Liver (tissue), 9 donors: Measurements from ENCODE around the gene GRN. TPM values are rescaled to one million over a fixed set of nuclear protein-coding genes. Genes with fewer than 3 reads are reported as not detected.

ENCODE experiments used
- DNase-seq: peaks from one replicate; pipeline ENCODE4 v3.0.0-alpha.2; 2017; ENCODE audit warnings: low spot score
- H3K27ac ChIP-seq, 2 donors: one replicate each; pipeline ENCODE4 v1.7.0; 2013; ENCODE audit warnings: inconsistent platforms in 2 of 2, low read length in 2 of 2, control low read depth in 1 of 2, low read depth in 1 of 2, mild to moderate bottlenecking in 1 of 2
- H3K27me3 ChIP-seq, 4 donors: one replicate each; pipeline versions ENCODE4 v1.6.1 to v1.7.0; 2013; ENCODE audit warnings: low read length in 3 of 4, inconsistent platforms in 1 of 4, mild to moderate bottlenecking in 1 of 4, moderate library complexity in 1 of 4; ENCODE audit not compliant: control insufficient read depth in 4 of 4, insufficient read depth in 4 of 4
- H3K36me3 ChIP-seq, 4 donors: one replicate each; pipeline versions ENCODE4 v1.6.1 to v1.7.0; 2013; ENCODE audit warnings: low read length in 3 of 4, mild to moderate bottlenecking in 3 of 4, low read depth in 1 of 4, moderate library complexity in 1 of 4; ENCODE audit not compliant: control insufficient read depth in 4 of 4, insufficient read depth in 3 of 4
- H3K4me1 ChIP-seq, 4 donors: one replicate each; pipeline versions ENCODE4 v1.6.1 to v1.7.0; 2013; ENCODE audit warnings: low read length in 3 of 4, mild to moderate bottlenecking in 3 of 4, moderate library complexity in 1 of 4; ENCODE audit not compliant: control insufficient read depth in 4 of 4, insufficient read depth in 4 of 4
- H3K4me3 ChIP-seq, 3 donors: one replicate each; pipeline versions ENCODE4 v1.6.1 to v1.7.0; 2013; ENCODE audit warnings: low read length in 3 of 3, control low read depth in 1 of 3, low read depth in 1 of 3, mild to moderate bottlenecking in 1 of 3
- H3K9ac ChIP-seq, 2 donors: one replicate each; pipeline ENCODE4 v1.7.0; 2013; ENCODE audit warnings: low read length in 2 of 2, mild to moderate bottlenecking in 2 of 2, moderate library complexity in 2 of 2, control low read depth in 1 of 2, low read depth in 1 of 2
- H3K9me3 ChIP-seq, 4 donors: one replicate each; pipeline versions ENCODE4 v1.6.1 to v1.7.0; 2013; ENCODE audit warnings: low read length in 3 of 4; ENCODE audit not compliant: control insufficient read depth in 4 of 4
- EGR1 ChIP-seq, 2 donors: IDR thresholded peaks; 2 replicates each; pipeline ENCODE4 v1.6.1; 2016 to 2018; ENCODE audit warnings: antibody characterized with exemption in 2 of 2, low read depth in 2 of 2
- FOXA2 ChIP-seq: IDR thresholded peaks from 2 replicates; pipeline ENCODE4 v1.6.1; 2016; ENCODE audit warnings: antibody characterized with exemption
- GABPA ChIP-seq, 2 donors: IDR thresholded peaks in 1 of 2; conservative IDR thresholded peaks in 1 of 2; 2 replicates each; pipeline ENCODE4 v1.6.1; 2016; ENCODE audit warnings: antibody characterized with exemption in 2 of 2, mild to moderate bottlenecking in 1 of 2, moderate library complexity in 1 of 2
- HNF4A ChIP-seq, 2 donors: conservative IDR thresholded peaks; 2 replicates each; pipeline ENCODE4 v1.6.1; 2016; ENCODE audit warnings: antibody characterized with exemption in 2 of 2, mild to moderate bottlenecking in 2 of 2
- HNF4G ChIP-seq: IDR thresholded peaks from 2 replicates; pipeline ENCODE4 v1.6.1; 2016; ENCODE audit warnings: antibody characterized with exemption
- JUND ChIP-seq, 2 donors: IDR thresholded peaks; 2 replicates each; pipeline ENCODE4 v1.6.1; 2016; ENCODE audit warnings: antibody characterized with exemption in 2 of 2
- NR2F2 ChIP-seq: IDR thresholded peaks from 2 replicates; pipeline ENCODE4 v1.6.1; 2016; ENCODE audit warnings: antibody characterized with exemption
- RAD21 ChIP-seq, 2 donors: IDR thresholded peaks; 2 replicates each; pipeline ENCODE4 v1.6.1; 2016; ENCODE audit warnings: antibody characterized with exemption in 2 of 2, mild to moderate bottlenecking in 2 of 2
- RXRA ChIP-seq, 2 donors: IDR thresholded peaks; 2 replicates each; pipeline ENCODE4 v1.6.1; 2017 to 2018; ENCODE audit warnings: antibody characterized with exemption in 2 of 2, mild to moderate bottlenecking in 1 of 2
- SP1 ChIP-seq: IDR thresholded peaks from 2 replicates; pipeline ENCODE4 v1.6.1; 2018; ENCODE audit warnings: antibody characterized with exemption, mild to moderate bottlenecking
- TAF1 ChIP-seq: conservative IDR thresholded peaks from 2 replicates; pipeline ENCODE4 v1.6.1; 2016; ENCODE audit warnings: antibody characterized with exemption, mild to moderate bottlenecking
- YY1 ChIP-seq: IDR thresholded peaks from 2 replicates; pipeline ENCODE4 v1.6.1; 2016; ENCODE audit warnings: antibody characterized with exemption, mild to moderate bottlenecking
- WGBS: extraction: QIAGEN DNeasy Blood & Tissue Kit; methylation state at CpG from one replicate; pipeline ENCODE4 v1.1.7; 2013; 5-methylcytosine and 5-hydroxymethylcytosine counted together
- polyA plus RNA-seq, 2 donors: library from polyadenylated mRNA; stranded (reverse) in 1 of 2; unstranded in 1 of 2; fragments of 200-250 nt in 1 of 2; fragments of >200 nt in 1 of 2; fragmentation: Nextera tagmentation in 1 of 2; extraction: Ambion mirVana in 1 of 2; gene quantifications; one replicate each; pipeline versions ENCODE4 v1.2.1 to v1.2.3, GENCODE V29; 2013 to 2015
- total RNA-seq, 2 donors: library from RNA; depleted of rRNA; stranded (reverse); fragments of >200 nt; gene quantifications; one replicate each; pipeline ENCODE4 v1.2.3, GENCODE V29; 2014
- TF ChIP-seq, protein P1 (sequence below): IDR thresholded peaks from 2 replicates; pipeline ENCODE4 v1.6.1; 2016; ENCODE audit warnings: antibody characterized with exemption
- TF ChIP-seq, protein P2 (sequence below): IDR thresholded peaks from 2 replicates; pipeline ENCODE4 v1.6.1; 2016; ENCODE audit warnings: antibody characterized with exemption
- TF ChIP-seq, protein P3 (sequence below): IDR thresholded peaks from 2 replicates; pipeline ENCODE4 v1.6.1; 2016; ENCODE audit warnings: antibody characterized with exemption
- TF ChIP-seq, protein P4 (sequence below): IDR thresholded peaks from 2 replicates; pipeline ENCODE4 v1.6.1; 2016; ENCODE audit warnings: antibody characterized with exemption, mild to moderate bottlenecking
- TF ChIP-seq, protein P5 (sequence below): fragments of 150-350 bp; IDR thresholded peaks from 2 replicates; pipeline ENCODE4 v1.5.1; 2017; ENCODE audit warnings: improper control_type of control experiment, low read depth, low read length; ENCODE audit not compliant: missing input control
- donor health status: healthy.
- donor health status: healthy.
- donor health status: healthy.
- donor health status: healthy.
- donor health status: healthy.

Gene GRN
- total and polyA plus RNA-seq, 4 donors, result 90.9 to 166 (median 133) TPM

DNA sequence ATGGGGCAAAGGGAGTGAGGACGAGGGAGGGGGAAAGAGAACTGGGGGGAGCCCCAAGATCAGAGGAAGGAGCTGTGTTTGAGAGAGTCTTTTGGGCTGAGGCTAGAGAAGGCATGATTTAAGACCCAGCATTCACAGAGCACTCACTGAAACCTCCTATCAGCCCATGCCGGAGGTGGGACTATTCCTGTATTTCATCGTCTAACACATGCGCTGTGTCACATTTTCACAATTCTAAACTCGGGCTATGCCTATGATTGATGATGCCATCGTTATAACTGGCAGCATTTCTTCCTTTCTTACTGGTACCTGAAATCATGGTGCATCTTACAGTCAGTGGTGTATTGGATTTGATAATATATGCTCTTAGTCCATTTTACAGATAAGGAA is 15.0 kb downstream of the GRN start:
- no peaks in the 10 kb centered on the region for H3K9me3 ChIP-seq
- peaks cover 6 to 12% (median 8%) of the 10 kb centered on the region in 4 donors for H3K4me1 ChIP-seq
- H3K27me3 ChIP-seq, result no peaks in the 10 kb centered on the region
- H3K9ac ChIP-seq, result no peak overlapping the region
- H3K27ac ChIP-seq, result no peak overlapping the region
- no peaks in the 10 kb centered on the region for H3K36me3 ChIP-seq
- TF ChIP-seq, protein P1, sequence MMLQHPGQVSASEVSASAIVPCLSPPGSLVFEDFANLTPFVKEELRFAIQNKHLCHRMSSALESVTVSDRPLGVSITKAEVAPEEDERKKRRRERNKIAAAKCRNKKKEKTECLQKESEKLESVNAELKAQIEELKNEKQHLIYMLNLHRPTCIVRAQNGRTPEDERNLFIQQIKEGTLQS, result no peak
- TF ChIP-seq RXRA (IDR thresholded peaks at IDR 0.05) (no peak), YY1 (no peak), HNF4G (no peak), FOXA2 (no peak), HNF4A (conservative IDR thresholded peaks at IDR 0.05) (no peak), RAD21 (IDR thresholded peaks at IDR 0.05) (no peak), TAF1 (no peak), JUND (IDR thresholded peaks at IDR 0.05) (no peak), EGR1 (IDR thresholded peaks at IDR 0.05; ENCODE audit: low read depth in 2 of 2) (no peak)
- TF ChIP-seq, protein P2, sequence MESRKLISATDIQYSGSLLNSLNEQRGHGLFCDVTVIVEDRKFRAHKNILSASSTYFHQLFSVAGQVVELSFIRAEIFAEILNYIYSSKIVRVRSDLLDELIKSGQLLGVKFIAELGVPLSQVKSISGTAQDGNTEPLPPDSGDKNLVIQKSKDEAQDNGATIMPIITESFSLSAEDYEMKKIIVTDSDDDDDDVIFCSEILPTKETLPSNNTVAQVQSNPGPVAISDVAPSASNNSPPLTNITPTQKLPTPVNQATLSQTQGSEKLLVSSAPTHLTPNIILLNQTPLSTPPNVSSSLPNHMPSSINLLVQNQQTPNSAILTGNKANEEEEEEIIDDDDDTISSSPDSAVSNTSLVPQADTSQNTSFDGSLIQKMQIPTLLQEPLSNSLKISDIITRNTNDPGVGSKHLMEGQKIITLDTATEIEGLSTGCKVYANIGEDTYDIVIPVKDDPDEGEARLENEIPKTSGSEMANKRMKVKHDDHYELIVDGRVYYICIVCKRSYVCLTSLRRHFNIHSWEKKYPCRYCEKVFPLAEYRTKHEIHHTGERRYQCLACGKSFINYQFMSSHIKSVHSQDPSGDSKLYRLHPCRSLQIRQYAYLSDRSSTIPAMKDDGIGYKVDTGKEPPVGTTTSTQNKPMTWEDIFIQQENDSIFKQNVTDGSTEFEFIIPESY, result no peak
- TF ChIP-seq, protein P3, sequence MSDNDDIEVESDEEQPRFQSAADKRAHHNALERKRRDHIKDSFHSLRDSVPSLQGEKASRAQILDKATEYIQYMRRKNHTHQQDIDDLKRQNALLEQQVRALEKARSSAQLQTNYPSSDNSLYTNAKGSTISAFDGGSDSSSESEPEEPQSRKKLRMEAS, result no peak
- TF ChIP-seq, protein P4, sequence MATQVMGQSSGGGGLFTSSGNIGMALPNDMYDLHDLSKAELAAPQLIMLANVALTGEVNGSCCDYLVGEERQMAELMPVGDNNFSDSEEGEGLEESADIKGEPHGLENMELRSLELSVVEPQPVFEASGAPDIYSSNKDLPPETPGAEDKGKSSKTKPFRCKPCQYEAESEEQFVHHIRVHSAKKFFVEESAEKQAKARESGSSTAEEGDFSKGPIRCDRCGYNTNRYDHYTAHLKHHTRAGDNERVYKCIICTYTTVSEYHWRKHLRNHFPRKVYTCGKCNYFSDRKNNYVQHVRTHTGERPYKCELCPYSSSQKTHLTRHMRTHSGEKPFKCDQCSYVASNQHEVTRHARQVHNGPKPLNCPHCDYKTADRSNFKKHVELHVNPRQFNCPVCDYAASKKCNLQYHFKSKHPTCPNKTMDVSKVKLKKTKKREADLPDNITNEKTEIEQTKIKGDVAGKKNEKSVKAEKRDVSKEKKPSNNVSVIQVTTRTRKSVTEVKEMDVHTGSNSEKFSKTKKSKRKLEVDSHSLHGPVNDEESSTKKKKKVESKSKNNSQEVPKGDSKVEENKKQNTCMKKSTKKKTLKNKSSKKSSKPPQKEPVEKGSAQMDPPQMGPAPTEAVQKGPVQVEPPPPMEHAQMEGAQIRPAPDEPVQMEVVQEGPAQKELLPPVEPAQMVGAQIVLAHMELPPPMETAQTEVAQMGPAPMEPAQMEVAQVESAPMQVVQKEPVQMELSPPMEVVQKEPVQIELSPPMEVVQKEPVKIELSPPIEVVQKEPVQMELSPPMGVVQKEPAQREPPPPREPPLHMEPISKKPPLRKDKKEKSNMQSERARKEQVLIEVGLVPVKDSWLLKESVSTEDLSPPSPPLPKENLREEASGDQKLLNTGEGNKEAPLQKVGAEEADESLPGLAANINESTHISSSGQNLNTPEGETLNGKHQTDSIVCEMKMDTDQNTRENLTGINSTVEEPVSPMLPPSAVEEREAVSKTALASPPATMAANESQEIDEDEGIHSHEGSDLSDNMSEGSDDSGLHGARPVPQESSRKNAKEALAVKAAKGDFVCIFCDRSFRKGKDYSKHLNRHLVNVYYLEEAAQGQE, result no peak
- DNase-seq, result no peak
- H3K4me3 ChIP-seq, result no peak overlapping the region
- WGBS, result 70% methylated on average over 6 of the region's 6 CpGs

DNA sequence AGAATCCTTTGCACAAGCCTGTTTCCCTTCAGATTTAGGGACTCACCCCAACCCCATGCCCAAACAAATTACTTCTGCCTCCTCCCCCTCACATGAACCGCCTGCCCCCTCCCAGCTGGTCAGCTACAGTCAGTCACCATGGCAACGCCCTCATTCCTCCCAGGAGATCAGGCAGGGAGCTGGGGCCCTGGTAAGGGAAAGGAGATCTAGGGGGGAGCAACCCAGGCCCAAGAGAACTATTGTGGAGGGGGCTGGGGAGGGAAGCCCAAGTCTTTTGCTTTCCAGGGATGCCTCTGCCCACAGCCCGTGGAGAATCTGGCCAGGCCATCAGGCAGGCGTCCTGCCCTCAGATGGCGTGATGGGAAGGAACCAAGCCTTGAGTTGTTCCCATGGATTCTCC is 15.7 kb downstream of the GRN start:
- no peak for DNase-seq
- H3K9me3 ChIP-seq, result no peaks in the 10 kb centered on the region
- H3K27me3 ChIP-seq, result no peaks in the 10 kb centered on the region
- no peak overlapping the region for H3K9ac ChIP-seq
- 69% methylated on average over 5 of the region's 5 CpGs for WGBS
- no peak overlapping the region for H3K27ac ChIP-seq
- H3K36me3 ChIP-seq, result no peaks in the 10 kb centered on the region
- TF ChIP-seq SP1 (no peak), FOXA2 (no peak), YY1 (no peak), TAF1 (no peak), RXRA (IDR thresholded peaks at IDR 0.05) (no peak), HNF4A (conservative IDR thresholded peaks at IDR 0.05) (no peak), GABPA (IDR thresholded peaks at IDR 0.05 in 1 of 2, conservative IDR thresholded peaks at IDR 0.05 in 1 of 2) (no peak), NR2F2 (no peak)
- TF ChIP-seq, protein P5, sequence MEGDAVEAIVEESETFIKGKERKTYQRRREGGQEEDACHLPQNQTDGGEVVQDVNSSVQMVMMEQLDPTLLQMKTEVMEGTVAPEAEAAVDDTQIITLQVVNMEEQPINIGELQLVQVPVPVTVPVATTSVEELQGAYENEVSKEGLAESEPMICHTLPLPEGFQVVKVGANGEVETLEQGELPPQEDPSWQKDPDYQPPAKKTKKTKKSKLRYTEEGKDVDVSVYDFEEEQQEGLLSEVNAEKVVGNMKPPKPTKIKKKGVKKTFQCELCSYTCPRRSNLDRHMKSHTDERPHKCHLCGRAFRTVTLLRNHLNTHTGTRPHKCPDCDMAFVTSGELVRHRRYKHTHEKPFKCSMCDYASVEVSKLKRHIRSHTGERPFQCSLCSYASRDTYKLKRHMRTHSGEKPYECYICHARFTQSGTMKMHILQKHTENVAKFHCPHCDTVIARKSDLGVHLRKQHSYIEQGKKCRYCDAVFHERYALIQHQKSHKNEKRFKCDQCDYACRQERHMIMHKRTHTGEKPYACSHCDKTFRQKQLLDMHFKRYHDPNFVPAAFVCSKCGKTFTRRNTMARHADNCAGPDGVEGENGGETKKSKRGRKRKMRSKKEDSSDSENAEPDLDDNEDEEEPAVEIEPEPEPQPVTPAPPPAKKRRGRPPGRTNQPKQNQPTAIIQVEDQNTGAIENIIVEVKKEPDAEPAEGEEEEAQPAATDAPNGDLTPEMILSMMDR, result no peak
- TF ChIP-seq, protein P1, result no peak
- TF ChIP-seq, protein P3, result no peak
- no peak overlapping the region for H3K4me3 ChIP-seq
- H3K4me1 ChIP-seq, result peaks cover 6 to 12% (median 8%) of the 10 kb centered on the region in 4 donors
